Naive B cell (primary cell): ENCODE results near the gene CIAO2A. TPM values are rescaled to one million over a fixed set of nuclear protein-coding genes. Genes with fewer than 3 reads are reported as not detected.
"Not testable (repeated sequence)": the region's sequence is repeated elsewhere in the genome, so short reads cannot be mapped to it uniquely, and the experiment has no call there.

Source experiments
- ATAC-seq, 2 donors: fragments of 150-1000 bp; cut with Tn5 transposase; 2 replicates each; pipeline ENCODE4 v1.10.0; 2021; ENCODE audit warnings: low read depth in 2 of 2, mild to moderate bottlenecking in 2 of 2, moderate library complexity in 2 of 2
- DNase-seq: peaks from one replicate; pipeline ENCODE4 v3.0.0; 2022
- H3K27ac Mint-ChIP-seq, 6 donors: one replicate each; pipeline ENCODE4 v1.8.0; 2020 to 2022; ENCODE audit warnings: mild to moderate bottlenecking in 6 of 6, mixed read lengths in 6 of 6, moderate library complexity in 5 of 6, inconsistent platforms in 2 of 6
- H3K27me3 Mint-ChIP-seq, 3 donors: one replicate each; pipeline ENCODE4 v1.8.0; 2021 to 2022; ENCODE audit warnings: mixed read lengths in 3 of 3, mild to moderate bottlenecking in 1 of 3
- H3K36me3 Mint-ChIP-seq, 2 donors: one replicate each; pipeline ENCODE4 v1.8.0; 2020 to 2022; ENCODE audit warnings: mixed read lengths in 2 of 2, inconsistent platforms in 1 of 2, mild to moderate bottlenecking in 1 of 2
- H3K4me1 Mint-ChIP-seq, 3 donors: one replicate each; pipeline ENCODE4 v1.8.0; 2020 to 2022; ENCODE audit warnings: mixed read lengths in 3 of 3, inconsistent platforms in 1 of 3, mild to moderate bottlenecking in 1 of 3, moderate library complexity in 1 of 3
- H3K4me3 Mint-ChIP-seq, 8 donors: one replicate each; pipeline ENCODE4 v1.8.0; 2020 to 2022; ENCODE audit warnings: mild to moderate bottlenecking in 8 of 8, mixed read lengths in 8 of 8, moderate library complexity in 8 of 8, inconsistent platforms in 2 of 8
- H3K9me3 Mint-ChIP-seq, 7 donors: one replicate each; pipeline ENCODE4 v1.8.0; 2020 to 2022; ENCODE audit warnings: mixed read lengths in 7 of 7, mild to moderate bottlenecking in 5 of 7, inconsistent platforms in 2 of 7, moderate library complexity in 1 of 7
- polyA plus RNA-seq, 6 donors: library from polyadenylated mRNA; unstranded; fragments of 300-500 nt; fragmentation: Illumina TruSeq; gene quantifications; one replicate each; pipeline ENCODE4 v1.2.3, GENCODE V29; 2021; ENCODE audit warnings: low read depth in 6 of 6

Gene CIAO2A
- polyA plus RNA-seq, 6 donors from 2014 or later, result 260 to 473 (median 320) TPM

DNA sequence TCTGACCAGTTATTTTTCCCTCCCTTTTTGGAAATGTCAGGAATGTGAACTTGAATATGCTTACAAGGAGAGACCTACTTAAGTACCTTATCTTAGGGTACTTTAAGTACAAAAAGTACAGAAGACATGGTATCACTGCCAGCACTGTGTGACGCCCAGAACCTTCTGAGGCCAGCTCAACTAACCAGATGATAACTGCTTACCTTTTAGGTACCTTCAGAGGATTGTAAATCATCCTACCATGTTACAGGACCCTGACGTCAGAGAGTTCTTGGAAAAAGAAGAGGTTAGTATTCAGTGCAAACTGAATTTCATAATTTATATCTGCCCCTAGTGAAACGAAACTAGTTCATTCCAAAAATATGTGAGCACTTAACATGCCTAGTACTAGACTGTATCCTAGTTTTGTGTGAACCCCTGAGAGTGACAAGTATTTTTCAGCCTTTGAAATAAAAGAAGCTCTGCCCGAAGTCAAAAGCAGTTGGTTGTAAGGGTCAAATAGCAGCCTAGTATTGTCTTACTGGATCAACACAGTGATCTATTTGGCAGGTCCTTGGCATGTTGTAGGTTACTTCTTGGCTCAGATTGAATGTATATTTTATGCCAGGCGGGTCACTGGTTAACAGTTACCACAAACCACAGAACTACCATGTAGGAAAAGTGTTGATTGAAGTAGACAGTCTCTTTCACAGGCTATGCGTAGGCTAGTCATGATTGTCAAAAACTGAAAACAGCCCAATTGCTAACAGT lies 34.1 kb upstream of the CIAO2A start:
- Mint-ChIP-seq H3K9me3 (no peaks in the 10 kb centered on the region), H3K4me1 (peaks cover 0 to 6% (median 0%) of the 10 kb centered on the region in 3 donors), H3K4me3 (no peak overlapping the region), H3K27me3 (no peaks in the 10 kb centered on the region), H3K27ac (peak overlapping the region in 2 of 6 donors; percentile 61), H3K36me3 (peaks cover 21 to 22% of the 10 kb centered on the region in 2 donors)
- DNase-seq (no peak), ATAC-seq (no peak)

DNA sequence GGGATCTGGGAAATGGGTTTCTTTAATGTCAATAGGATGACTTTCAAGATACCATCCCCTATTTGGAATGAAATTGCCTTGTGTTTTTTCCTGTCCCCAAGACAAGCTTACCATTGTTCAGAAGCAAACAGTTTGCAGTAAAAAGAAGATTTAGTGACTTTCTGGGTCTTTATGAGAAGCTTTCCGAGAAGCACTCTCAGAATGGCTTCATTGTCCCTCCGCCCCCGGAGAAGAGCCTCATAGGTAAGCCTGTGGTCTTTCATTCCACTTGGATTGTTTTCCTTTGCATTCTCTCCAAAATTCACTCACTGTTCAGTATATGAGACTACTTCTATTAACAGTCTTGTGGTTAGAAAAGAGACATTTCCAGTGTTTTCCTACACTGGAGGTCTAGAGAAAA lies 32.3 kb upstream of the CIAO2A start:
- no peaks in the 10 kb centered on the region for H3K9me3 Mint-ChIP-seq
- H3K27me3 Mint-ChIP-seq, result no peaks in the 10 kb centered on the region
- H3K36me3 Mint-ChIP-seq, result peaks cover 15 to 27% of the 10 kb centered on the region in 2 donors
- H3K4me3 Mint-ChIP-seq, result no peak overlapping the region
- H3K4me1 Mint-ChIP-seq, result peaks cover 0 to 6% (median 0%) of the 10 kb centered on the region in 3 donors
- DNase-seq, result no peak
- H3K27ac Mint-ChIP-seq, result peak overlapping the region in 4 of 6 donors; percentile 16 to 54 (median 32)
- ATAC-seq, result no peak

DNA sequence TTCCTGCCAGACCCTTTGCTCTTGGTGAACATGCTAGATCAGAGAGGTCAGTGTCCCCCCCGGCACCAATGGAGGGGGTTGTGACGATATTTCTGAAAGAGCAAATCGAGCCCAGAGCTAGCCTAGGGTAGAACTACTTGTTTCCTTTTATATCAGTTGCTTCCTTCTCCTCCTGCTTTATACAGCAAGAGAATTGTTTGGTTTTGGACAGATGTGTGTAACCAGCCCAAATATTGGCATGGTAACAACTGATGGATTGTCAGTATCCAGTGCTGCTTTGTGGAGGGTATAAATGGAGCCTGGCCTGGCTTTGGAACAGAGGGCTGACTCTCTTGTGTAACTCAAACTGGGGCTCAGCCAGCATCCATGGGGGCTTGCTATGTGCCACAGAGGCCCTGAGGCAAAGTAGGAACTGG lies 29.3 kb upstream of the CIAO2A start:
- ATAC-seq (no peak), DNase-seq (no peak)
- Mint-ChIP-seq H3K4me1 (peaks cover 0 to 6% (median 0%) of the 10 kb centered on the region in 3 donors), H3K27ac (peak overlapping the region in 1 of 6 donors; percentile 24), H3K9me3 (no peaks in the 10 kb centered on the region), H3K36me3 (peaks cover 15 to 41% of the 10 kb centered on the region in 2 donors), H3K4me3 (no peak overlapping the region), H3K27me3 (no peaks in the 10 kb centered on the region)

DNA sequence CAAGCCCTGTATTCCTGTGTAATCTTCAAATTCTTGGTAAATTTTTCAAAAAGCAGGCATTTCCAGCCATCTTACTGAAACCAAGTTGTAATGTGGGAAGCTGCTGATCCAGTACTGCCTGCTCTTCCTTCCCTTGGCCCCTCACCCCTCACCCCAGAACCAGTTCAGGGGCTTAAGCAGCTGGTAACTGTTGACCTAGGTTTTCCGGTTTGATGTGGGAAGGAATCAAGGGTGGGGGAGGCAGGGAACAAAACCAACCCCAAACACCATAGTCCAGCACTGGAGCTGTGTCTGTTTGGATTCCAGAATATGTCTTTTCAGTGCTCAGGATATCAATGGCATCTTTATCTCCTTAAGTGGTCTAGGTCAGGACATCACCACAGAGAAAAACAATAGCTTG lies 28.8 kb upstream of the CIAO2A start:
- Mint-ChIP-seq H3K4me3 (no peak overlapping the region), H3K36me3 (peaks cover 10 to 38% of the 10 kb centered on the region in 2 donors), H3K9me3 (no peaks in the 10 kb centered on the region), H3K27ac (no peak overlapping the region), H3K27me3 (no peaks in the 10 kb centered on the region), H3K4me1 (peaks cover 0 to 4% (median 0%) of the 10 kb centered on the region in 3 donors)
- ATAC-seq, result no peak
- no peak for DNase-seq

DNA sequence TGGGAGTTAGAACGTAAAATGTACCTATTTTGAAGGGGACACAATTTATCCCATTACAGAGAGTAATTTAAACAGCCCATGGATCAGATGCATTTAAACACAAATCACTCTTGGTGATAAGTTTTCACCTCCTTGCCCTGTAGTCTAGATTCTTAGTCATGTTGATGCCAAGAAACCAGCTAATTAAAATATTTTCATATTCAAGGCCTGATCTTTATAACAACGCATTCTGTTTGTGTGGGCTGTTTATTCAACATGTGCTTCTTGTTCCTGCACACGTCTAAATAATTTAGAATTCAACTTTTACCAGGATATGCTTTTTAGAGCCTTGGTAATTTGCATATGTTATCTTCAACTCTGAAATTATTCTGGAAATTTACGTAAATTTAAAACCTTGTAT lies 28.0 kb upstream of the CIAO2A start:
- H3K36me3 Mint-ChIP-seq, result peaks cover 8 to 34% of the 10 kb centered on the region in 2 donors

DNA sequence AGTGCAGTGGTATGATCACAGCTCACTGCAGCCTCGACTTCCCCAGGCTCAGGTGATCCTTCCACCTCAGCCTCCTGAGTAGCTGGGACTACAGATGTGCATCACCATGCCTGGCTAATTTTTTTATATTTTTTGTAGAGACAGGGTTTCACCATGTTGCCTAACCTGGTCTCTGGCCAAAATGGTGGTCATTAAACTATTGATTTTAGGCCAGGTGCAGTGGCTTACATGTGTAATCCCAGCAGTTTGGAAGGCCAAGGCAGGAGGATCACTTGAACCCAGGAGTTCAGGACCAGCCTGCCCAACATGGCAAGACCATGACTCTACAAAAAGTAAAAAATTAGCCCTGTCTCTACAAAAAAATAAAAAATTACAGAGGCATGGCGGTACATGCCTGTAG lies 26.7 kb upstream of the CIAO2A start:
- Mint-ChIP-seq H3K4me1 (peaks cover 7 to 11% (median 8%) of the 10 kb centered on the region in 3 donors), H3K36me3 (peaks cover 8 to 42% of the 10 kb centered on the region in 2 donors)
- H3K27ac Mint-ChIP-seq, DNase-seq, H3K27me3 Mint-ChIP-seq, H3K4me3 Mint-ChIP-seq, H3K9me3 Mint-ChIP-seq, ATAC-seq: not testable (repeated sequence)

More for the DNA sequence above, 28.0 kb upstream of the CIAO2A start:
- Mint-ChIP-seq H3K27ac (peak overlapping the region in 1 of 6 donors; percentile 29), H3K4me3 (no peak overlapping the region), H3K9me3 (no peaks in the 10 kb centered on the region), H3K4me1 (peaks cover 0 to 4% (median 0%) of the 10 kb centered on the region in 3 donors), H3K27me3 (no peaks in the 10 kb centered on the region)
- DNase-seq, result no peak
- no peak for ATAC-seq

DNA sequence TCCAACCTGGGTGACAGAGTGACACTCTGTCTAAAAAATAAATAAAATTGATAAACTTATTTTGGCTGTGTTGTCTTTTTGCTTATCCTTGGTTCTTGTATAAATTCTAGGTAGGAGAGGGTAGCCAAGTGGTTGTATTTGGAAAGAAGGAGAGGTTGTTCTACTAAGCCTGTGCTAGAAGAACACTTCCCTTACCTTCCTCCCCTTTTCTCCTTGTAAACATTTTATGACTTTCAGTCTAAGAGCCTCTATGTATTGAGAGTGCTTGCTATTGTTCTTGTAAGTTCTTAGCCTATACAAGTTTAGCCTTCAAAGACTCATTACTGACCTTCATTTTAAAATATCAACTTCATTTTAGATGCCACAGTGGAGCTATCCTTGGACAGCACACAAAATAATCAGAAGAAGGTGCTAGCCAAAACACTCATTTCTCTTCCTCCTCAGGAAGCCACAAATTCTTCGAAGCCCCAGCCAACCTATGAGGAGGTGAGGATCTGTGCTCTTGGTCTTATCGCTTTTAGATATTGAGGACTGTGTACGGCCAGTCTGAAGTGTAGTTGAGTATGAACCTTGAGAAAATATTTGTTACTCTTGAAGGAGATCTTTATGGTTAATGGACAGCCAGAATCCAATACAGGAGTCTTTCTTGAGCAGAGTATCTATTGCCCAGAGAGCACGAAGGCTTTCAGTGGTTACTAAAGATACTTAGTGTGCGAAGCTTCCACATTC lies 24.3 kb upstream of the CIAO2A start:
- Mint-ChIP-seq H3K4me1 (peaks cover 21 to 24% (median 22%) of the 10 kb centered on the region in 3 donors), H3K4me3 (no peak overlapping the region), H3K27ac (peak overlapping the region in 2 of 6 donors; percentile 7 to 53), H3K36me3 (peaks cover 24 to 41% of the 10 kb centered on the region in 2 donors), H3K27me3 (no peaks in the 10 kb centered on the region), H3K9me3 (no peaks in the 10 kb centered on the region)
- ATAC-seq (no peak), DNase-seq (no peak)

DNA sequence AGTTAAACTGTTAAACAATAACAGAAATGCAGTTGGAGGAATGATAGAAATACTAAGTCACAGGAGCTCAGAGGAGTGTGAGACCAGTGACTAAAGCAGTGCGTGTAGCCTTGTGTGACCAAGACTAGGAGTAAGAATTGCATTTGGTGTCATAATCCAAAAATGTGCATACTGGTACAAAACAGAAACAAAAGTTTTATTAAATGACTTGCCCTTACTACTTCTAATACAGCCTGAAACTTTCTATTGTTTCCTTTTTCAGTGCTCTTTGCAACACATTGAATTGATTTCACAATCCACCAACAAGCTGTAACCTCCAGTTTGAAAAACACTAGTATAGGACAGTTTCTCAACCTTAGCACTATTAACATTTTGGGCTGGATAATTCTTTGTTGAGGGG lies 19.3 kb upstream of the CIAO2A start:
- DNase-seq (no peak), ATAC-seq (no peak)
- Mint-ChIP-seq H3K9me3 (no peaks in the 10 kb centered on the region), H3K4me3 (peak overlapping the region in 4 of 8 donors; percentile 19 to 75 (median 33)), H3K27me3 (no peaks in the 10 kb centered on the region), H3K27ac (peak overlapping the region; percentile 56 to 94 (median 88)), H3K4me1 (peaks cover 45 to 67% (median 62%) of the 10 kb centered on the region in 3 donors), H3K36me3 (peaks cover 16 to 23% of the 10 kb centered on the region in 2 donors)

DNA sequence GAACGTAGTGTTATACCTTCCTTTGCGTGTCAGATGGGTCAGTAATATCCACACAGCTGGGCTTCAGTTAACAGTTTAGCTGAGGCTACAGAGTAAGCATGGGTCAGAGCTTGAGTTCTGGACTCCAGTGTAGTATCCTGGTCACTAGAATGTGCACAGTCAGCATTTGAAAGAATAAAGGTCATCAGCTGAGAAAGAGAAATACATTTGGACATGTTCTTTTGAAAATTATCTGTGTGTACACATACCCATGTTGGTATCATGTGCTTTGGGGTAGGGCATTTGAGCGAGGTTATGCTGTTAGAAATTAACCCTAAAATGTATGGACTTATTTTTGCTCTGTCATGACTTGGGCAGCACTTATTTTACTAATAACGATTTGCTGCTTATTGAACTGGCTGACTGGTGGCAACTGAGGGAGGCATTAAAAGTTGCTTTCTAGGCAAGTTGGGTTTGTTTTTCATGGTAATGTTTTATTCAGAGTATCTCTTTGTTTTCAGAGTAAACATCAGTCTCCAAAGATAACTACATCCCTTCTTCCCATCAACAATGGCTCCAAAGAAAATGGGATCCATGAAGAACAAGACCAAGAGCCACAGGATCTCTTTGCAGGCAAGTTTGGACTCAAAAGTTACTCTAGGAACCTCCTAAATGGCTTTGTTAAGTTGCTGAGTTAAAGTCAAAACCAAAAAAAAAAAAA lies 18.6 kb upstream of the CIAO2A start:
- Mint-ChIP-seq H3K4me3 (peak overlapping the region; percentile 21 to 86 (median 76)), H3K36me3 (peaks cover 16 to 22% of the 10 kb centered on the region in 2 donors), H3K9me3 (no peaks in the 10 kb centered on the region), H3K27me3 (no peaks in the 10 kb centered on the region), H3K27ac (peak overlapping the region; percentile 85 to 94 (median 90)), H3K4me1 (peaks cover 46 to 74% (median 68%) of the 10 kb centered on the region in 3 donors)
- no peak for DNase-seq
- no peak for ATAC-seq

DNA sequence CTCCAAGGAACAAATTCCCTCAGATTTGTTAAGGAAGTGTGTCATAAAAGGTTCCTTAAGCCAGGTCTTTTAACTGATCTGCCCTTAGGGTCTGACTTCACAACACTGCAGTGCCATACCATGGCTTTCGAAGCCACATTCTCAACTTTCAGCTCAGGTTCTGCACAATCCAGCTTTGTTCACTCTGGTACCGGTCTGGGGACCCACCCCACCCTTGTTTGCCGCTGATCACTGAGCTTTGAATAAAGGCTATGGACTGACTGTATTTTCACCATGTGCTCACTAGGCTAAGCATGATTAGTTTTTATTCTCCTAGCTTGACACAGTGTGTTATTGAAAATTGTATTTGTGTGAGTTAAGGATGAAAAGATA lies 18.0 kb upstream of the CIAO2A start:
- peak overlapping the region; percentile 20 to 86 (median 76) for H3K4me3 Mint-ChIP-seq
- peak; percentile 8 to 16 for ATAC-seq
- H3K27ac Mint-ChIP-seq, result peak overlapping the region; percentile 85 to 92 (median 90)
- peaks cover 16 to 21% of the 10 kb centered on the region in 2 donors for H3K36me3 Mint-ChIP-seq
- no peaks in the 10 kb centered on the region for H3K27me3 Mint-ChIP-seq
- DNase-seq, result no peak
- peaks cover 51 to 79% (median 73%) of the 10 kb centered on the region in 3 donors for H3K4me1 Mint-ChIP-seq
- H3K9me3 Mint-ChIP-seq, result no peaks in the 10 kb centered on the region

DNA sequence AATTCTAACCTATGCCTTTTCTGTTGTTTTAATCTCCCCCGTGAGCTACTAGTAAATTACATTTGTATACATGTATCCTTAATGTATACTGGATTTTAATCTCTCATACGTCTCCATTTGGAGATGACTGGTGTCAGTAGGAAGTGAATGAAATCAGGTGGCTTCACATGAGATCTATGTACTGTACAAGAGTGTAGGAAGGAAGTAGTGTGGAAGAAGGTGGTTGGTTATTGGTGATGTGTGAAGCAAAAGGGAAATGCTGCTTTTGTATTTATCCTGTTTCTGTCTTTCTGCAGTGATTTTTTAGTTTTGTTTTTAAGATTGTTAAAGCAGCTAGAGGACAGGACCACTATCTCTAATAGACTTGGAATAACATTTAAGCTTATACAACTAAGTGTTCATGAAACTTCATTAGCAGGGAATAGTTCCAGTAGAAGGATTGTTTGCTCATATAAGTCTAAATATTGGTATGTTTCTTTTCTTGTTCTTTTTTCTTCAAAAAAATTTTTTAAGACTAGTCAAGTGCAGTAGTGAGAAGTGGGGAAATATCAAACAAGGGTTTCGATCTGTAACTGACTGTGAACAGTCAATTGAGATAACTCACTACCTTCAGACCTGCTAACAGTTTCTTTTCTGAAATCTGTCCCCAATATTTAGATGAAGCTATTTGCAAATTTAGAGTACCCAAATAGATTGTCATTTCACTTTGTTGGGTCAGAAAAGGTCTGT lies 17.5 kb upstream of the CIAO2A start:
- Mint-ChIP-seq H3K9me3 (no peaks in the 10 kb centered on the region), H3K27ac (peak overlapping the region; percentile 85 to 96 (median 90)), H3K4me1 (peaks cover 54 to 85% (median 77%) of the 10 kb centered on the region in 3 donors), H3K27me3 (no peaks in the 10 kb centered on the region), H3K36me3 (peaks cover 16% of the 10 kb centered on the region in 2 donors), H3K4me3 (peak overlapping the region; percentile 20 to 86 (median 76))
- peak; percentile 72 for DNase-seq
- ATAC-seq, result peak; percentile 98 to 99

DNA sequence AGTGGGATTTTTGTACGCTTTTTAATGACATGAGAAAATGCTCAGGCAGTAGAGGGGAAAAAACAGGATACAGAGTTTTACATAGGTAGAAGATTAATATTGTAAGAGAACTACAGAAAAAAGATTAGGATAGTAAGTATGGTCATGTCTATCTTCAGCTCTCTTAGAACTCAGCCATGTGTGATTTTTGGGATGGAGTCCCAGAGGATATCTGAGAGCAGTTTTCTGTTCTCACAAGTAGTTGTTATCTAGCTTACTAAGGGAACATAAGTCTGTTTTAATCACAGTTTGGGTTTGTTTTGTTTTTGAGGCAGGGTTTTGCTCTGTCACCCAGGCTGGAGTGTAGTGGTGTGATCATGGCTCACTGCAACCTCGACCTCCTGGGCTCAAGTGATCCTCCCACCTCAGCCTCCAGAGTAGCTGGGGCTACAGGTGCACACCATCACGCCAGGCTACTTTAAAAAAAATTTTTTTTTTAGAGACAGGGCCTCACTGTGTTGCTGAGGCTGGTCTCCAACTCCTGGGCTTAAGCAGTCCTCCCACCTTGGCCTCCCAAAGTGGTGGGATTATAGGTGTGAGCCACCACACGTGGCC lies 16.6 kb upstream of the CIAO2A start:
- Mint-ChIP-seq H3K27ac (peak overlapping the region; percentile 85 to 96 (median 91)), H3K4me3 (peak overlapping the region in 7 of 8 donors; percentile 49 to 82 (median 75)), H3K36me3 (peaks cover 13 to 16% of the 10 kb centered on the region in 2 donors), H3K4me1 (peaks cover 51 to 79% (median 71%) of the 10 kb centered on the region in 3 donors)
- not testable (repeated sequence) for DNase-seq, H3K9me3 Mint-ChIP-seq, ATAC-seq, H3K27me3 Mint-ChIP-seq
